ENCODE measurements around the gene STX4. TPM values are rescaled to one million over a fixed set of nuclear protein-coding genes. Genes with fewer than 3 reads are reported as not detected.

STX4 gene
- total RNA-seq, 3 donors from 2014 or later, result 44.3 to 59.0 (median 52.2) TPM

DNA sequence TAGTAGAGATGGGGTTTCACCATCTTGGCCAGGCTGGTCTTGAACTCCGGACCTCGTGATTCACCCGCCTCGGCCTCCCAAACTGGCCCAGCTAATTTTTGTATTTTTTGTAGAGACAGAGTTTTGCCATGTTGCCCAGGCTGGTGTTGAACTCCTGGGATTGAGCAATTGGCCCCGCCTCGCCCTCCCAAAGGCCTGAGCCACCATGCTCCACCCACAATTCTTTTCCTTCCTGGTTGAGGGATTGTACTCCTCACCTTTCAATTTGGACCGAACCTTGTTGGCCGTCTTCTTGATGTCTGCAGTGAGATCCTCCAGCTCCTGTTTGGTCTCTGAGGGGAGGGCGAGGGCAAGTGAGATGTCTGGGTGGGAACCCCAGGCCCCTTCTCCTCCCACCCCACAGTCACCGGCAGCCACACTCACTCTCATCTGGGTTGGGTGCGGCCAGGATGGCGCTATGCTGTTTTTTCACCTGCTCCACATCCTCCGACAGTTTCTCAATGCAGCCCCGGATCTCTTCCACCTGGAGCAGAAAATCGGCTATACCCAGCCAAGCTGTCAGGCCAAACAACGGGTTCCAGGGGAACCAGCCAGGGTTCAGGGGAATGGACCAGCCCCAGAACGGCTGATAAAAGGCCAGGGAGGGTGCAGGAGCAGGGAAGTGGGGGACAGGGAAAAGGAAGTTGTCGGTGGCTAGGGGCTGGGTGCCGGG, 32.5 kb upstream of the STX4 start:
- no peak for DNase-seq (ENCODE audit: low spot score in 2 of 2)
- intact Hi-C loops (cut with DNase I; ENCODE audit: low total_unique reads), result no loop called here
- Histone ChIP-seq H3K27ac (no peak overlapping the region), H3K9me3 (no peaks in the 10 kb centered on the region), H3K36me3 (no peaks in the 10 kb centered on the region), H3K4me3 (no peak overlapping the region), H3K4me1 (peaks cover 0 to 7% of the 10 kb centered on the region in 2 donors), H3K27me3 (no peaks in the 10 kb centered on the region)
- TF ChIP-seq POLR2AphosphoS5 (IDR thresholded peaks at IDR 0.05), result no peak
- TF ChIP-seq CTCF (IDR thresholded peaks at IDR 0.05), result no peak
- TF ChIP-seq POLR2A (IDR thresholded peaks at IDR 0.05), result no peak

GRCh38 chr16:31001507-31002249, 31.7 kb upstream of the STX4 start:
- TF ChIP-seq POLR2AphosphoS5 (IDR thresholded peaks at IDR 0.05) (no peak), CTCF (IDR thresholded peaks at IDR 0.05) (no peak), POLR2A (IDR thresholded peaks at IDR 0.05) (no peak)
- no peaks in the 10 kb centered on the region for H3K27me3 ChIP-seq
- no peak for DNase-seq (ENCODE audit: low spot score in 2 of 2)
- no peaks in the 10 kb centered on the region for H3K9me3 ChIP-seq
- H3K27ac ChIP-seq, result peak overlapping the region in 1 of 2 donors; percentile 6
- peak overlapping the region in 2 of 3 donors; percentile 7 to 16 for H3K4me3 ChIP-seq
- intact Hi-C loops (cut with DNase I; ENCODE audit: low total_unique reads), result no loop called here
- no peaks in the 10 kb centered on the region for H3K36me3 ChIP-seq
- H3K4me1 ChIP-seq, result peaks cover 0 to 1% of the 10 kb centered on the region in 2 donors

DNA sequence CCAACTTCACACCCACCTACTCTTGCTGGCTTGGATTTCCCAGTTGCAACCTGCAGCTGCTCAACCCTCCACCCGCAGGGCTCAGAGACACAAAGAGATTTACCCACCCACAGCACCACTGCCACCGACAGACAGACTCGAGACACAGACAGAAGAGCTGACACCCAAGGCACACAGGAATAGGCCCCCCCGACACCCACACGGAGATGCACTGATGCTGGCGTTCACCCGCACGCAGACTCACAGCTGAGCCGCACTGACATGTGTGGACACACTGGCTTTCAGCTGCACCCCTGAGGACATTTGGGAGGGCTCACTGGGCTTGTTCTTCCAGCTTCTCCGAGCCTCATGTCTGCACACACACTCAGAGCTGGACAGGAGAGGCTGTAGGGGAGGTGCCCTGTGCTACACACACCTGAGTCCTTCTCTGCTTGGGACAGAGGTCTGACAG, 31.1 kb upstream of the STX4 start:
- H3K36me3 ChIP-seq, result no peaks in the 10 kb centered on the region
- H3K27ac ChIP-seq, result peak overlapping the region; percentile 6 to 63
- DNase-seq (ENCODE audit: low spot score in 2 of 2), result peak in 1 of 2 donors; percentile 65
- no peaks in the 10 kb centered on the region for H3K27me3 ChIP-seq
- intact Hi-C loops (cut with DNase I; ENCODE audit: low total_unique reads), result no loop called here
- TF ChIP-seq CTCF (IDR thresholded peaks at IDR 0.05) (no peak), POLR2AphosphoS5 (IDR thresholded peaks at IDR 0.05) (no peak), POLR2A (IDR thresholded peaks at IDR 0.05) (no peak)
- H3K9me3 ChIP-seq, result no peaks in the 10 kb centered on the region
- H3K4me1 ChIP-seq, result no peaks in the 10 kb centered on the region
- peak overlapping the region in 2 of 3 donors; percentile 7 to 16 for H3K4me3 ChIP-seq

DNA sequence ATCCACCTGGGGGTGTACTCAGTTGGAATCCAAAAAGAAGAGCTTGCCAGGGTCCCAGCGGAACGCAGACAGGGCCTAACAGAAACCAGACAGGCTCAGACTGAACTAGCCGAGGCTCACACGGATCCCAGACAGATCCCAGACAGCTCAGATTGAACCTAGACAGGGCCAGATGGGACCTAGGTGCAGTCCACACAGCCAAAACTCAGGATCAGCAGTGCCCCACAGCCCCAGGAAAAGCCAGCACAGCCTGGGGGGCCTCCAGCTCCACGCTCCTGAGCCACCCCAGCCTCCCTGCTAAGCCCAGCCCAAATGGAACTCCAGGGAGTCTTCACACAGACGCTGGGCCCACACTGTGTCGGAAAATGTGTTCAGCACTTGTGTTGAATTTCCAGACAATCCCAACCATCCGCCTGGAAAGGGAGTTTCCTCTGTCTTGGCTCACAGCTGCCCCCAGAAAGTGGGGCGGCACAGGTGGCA, 30.5 kb upstream of the STX4 start:
- Histone ChIP-seq H3K27me3 (no peaks in the 10 kb centered on the region), H3K9me3 (no peaks in the 10 kb centered on the region), H3K4me1 (no peaks in the 10 kb centered on the region), H3K4me3 (no peak overlapping the region), H3K36me3 (no peaks in the 10 kb centered on the region), H3K27ac (peak overlapping the region; percentile 63)
- intact Hi-C loops (cut with DNase I; ENCODE audit: low total_unique reads), result no loop called here
- TF ChIP-seq POLR2AphosphoS5 (IDR thresholded peaks at IDR 0.05) (no peak), POLR2A (IDR thresholded peaks at IDR 0.05) (no peak), CTCF (IDR thresholded peaks at IDR 0.05) (no peak)
- no peak for DNase-seq (ENCODE audit: low spot score in 2 of 2)

DNA sequence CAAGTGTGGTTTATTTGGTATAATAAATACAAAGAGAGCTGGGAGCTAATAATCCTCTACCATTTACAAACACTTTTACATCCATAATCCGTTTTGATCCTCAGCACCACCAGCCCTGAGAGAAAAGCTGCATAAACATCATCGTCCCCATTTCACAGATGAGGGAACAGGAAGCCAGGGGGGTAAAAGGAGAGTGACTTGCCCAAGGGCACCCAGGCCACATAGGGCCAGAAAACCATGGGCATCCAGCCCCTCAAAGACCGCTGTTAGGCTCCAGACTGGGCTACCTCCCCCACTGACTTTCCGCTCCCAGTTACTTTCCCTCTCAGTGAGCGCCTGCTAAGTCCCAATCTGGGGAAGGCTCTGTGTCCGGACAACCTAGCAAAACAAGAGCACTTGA, 29.6 kb upstream of the STX4 start:
- Histone ChIP-seq H3K4me1 (no peaks in the 10 kb centered on the region), H3K27me3 (no peaks in the 10 kb centered on the region), H3K27ac (peak overlapping the region in 1 of 2 donors; percentile 63), H3K4me3 (no peak overlapping the region), H3K36me3 (no peaks in the 10 kb centered on the region), H3K9me3 (no peaks in the 10 kb centered on the region)
- intact Hi-C loops (cut with DNase I; ENCODE audit: low total_unique reads), result no loop called here
- no peak for DNase-seq (ENCODE audit: low spot score in 2 of 2)
- TF ChIP-seq POLR2A (IDR thresholded peaks at IDR 0.05), result no peak
- TF ChIP-seq POLR2AphosphoS5 (IDR thresholded peaks at IDR 0.05), result no peak
- TF ChIP-seq CTCF (IDR thresholded peaks at IDR 0.05), result no peak

Measured in breast epithelium (tissue), 4 donors.